GM20431 (cell line): ENCODE data around the gene OR5B3.
"Not testable (repeated sequence)": the region's sequence is repeated elsewhere in the genome, so short reads cannot be mapped to it uniquely, and the experiment has no call there.

ENCODE experiments used
- in situ Hi-C: fragments of 300-500 bp; cut with MseI, MboI; formaldehyde crosslinking; loops from one replicate; pipeline ENCODE4 v1.15.0; 2020; ENCODE audit warnings: low sequenced_read_pairs; ENCODE audit not compliant: unreplicated experiment

The OR5B3 gene

DNA sequence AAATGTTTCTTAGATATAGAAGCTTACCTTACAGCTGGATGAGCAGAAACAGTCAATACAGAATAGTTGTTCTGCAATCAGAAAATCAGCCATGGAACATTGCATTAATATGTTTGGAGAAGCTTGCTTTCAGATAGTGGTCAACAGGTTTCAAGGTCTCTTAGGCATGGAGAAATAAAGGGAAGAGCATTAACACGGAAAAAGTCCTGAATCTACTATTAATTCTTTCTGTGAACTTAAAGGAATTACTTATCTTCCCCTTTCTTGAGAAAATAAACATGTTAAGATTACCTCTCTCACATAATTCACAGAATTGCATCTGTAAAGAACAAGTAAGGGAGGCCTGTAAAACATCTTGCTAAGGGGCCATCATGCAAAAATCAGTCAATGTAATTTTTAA, at the start of gene OR5B3:
Gene OR5B3 (minus strand): TSS at position 101 of the 400 bp plus-strand sequence. CDS start 3,465 bp downstream, outside the sequence.
- in situ Hi-C loops: no loop called here

DNA sequence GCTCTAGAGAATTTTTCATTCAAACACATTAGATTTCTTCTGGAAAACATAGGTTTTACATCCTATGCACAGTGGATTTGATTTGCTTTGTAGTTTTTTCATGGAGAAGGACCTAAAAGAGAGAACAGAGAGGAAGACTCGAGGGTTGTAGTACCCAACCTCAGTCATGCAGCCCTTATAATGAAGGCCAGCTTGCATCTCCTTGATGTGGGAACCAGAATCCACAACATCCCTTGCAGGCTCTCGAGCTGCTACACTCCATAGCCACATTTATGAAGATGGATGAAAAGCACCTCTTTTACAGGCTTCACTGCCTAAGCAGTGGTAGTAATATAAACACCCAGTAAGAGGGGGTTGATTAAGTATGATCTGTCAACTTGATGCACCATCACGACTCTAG, 44.9 kb upstream of the OR5B3 start:
- in situ Hi-C loops: no loop called here

DNA sequence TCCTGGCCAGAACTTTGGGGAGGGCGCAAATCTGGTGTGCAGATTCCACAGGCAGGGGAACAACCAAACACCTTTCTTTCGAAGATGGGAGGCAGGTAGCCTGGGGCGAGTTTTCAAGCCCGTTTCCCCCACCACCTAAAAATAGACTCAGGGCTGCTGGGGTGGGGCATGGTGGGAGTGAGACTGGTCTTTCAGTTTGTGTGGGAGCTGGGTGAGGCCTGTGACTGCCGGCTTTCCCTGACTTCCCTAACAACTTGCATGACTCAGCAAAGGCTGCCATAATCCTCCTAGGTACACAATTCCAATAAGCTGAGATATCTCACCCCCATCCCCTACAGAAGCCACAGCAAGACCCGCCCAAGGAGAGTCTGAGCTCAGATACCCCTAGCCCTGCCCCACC, 39.6 kb upstream of the OR5B3 start:
- in situ Hi-C loops: no loop called here

DNA sequence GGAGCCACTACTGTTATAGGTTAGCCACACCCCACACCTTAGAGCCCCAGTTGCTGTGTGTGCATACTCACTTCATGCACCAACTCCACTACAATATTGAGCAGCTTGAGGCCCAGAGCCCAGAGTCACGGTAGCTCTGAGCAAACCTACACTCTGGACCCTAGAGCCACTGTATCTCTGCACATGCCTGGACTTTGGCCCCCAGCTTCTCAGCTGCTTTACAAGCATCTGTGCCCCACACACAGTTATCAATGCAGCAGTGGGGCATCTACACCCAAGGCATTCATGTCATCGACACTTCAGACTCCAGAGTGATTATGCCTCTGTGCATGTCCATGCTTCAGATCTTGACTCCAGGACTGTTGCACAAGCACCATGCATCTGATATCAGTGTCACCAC, 37.6 kb upstream of the OR5B3 start:
- in situ Hi-C loops: no loop called here

DNA sequence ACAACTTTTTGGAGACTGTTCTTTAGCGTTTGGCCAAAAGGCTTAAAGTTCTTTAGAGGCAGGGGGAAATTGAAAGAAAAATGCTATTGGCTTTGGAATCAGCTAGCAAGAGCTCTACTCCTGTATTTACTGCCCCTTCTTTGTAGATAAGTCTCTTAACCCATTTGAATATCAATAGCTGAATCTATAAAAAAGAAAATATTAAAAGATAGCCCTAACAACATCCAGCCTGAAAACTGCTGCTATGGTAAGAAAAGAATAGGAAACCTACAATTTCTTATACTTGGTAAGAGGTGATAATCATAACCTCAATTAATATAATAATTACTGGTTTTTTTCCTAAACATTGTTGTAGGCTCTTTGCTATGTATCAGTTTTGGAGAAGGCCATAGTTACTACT, 35.5 kb upstream of the OR5B3 start, which contains the start of gene OR5B12:
Gene OR5B12 (minus strand): TSS at position 101 of the 400 bp plus-strand sequence. CDS start 2,085 bp downstream, outside the sequence.
- in situ Hi-C loops: no loop called here

DNA sequence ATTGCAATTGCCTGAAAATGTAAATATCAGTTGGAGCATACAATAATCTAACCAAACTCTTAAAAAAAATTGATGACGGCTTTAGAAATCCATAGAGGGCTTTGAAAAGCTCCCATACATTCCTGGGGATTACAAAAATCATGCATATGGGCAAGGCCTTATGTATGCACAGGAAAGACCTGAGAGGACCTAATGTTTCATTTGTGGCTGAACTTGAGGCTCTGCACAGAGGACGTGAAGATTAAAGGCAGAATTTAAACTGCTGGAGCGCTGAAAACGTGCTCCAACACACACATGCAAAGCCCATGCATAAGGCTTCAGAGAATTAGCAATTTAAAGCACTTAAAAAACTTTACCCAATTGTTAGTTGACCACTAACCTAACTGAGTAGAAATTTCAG, 31.8 kb upstream of the OR5B3 start:
- in situ Hi-C loops: no loop called here

DNA sequence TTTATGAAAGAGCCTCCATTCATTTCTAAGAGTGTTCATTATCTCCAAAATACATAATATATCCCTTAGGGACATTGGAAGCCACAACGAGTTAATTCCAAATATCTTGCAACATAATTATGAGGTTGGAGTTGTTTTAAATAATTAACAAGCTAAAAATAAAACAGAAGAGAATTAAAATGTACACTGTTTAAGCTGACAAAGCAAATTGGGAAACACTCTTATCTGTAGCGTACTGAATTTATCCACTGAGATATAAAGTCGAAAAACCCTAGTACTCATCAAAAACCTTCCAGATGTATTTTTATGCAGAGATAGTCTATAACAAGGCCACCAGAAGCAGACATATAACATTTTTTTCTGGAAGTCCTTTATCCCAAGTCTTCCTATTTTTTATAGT, 27.5 kb upstream of the OR5B3 start:
- in situ Hi-C loops: no loop called here

DNA sequence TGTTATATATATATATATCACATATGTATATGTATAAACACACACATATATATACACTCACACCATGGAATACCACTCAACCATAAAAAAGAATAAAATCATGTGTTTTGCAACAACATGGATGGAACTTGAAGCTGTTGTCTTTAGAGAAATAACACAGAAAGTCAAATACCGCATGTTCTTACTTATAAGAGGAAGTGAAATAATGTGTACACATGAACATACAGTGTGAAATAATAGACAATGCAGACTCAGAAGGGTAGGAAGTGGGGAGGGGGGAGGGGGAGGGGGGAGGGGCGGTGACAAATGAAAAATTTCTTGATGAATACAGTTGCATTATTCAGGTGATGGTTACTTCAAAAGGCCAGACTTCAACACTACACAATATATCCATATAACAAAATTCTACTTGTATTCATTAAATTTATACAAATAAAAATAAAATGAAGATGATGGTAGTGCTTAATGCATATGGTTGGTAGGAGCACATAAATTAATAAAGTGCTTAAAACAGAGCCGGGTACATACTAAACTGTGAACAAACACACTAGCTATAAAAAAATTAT, 27.0 kb upstream of the OR5B3 start:
- in situ Hi-C loops: no loop called here

DNA sequence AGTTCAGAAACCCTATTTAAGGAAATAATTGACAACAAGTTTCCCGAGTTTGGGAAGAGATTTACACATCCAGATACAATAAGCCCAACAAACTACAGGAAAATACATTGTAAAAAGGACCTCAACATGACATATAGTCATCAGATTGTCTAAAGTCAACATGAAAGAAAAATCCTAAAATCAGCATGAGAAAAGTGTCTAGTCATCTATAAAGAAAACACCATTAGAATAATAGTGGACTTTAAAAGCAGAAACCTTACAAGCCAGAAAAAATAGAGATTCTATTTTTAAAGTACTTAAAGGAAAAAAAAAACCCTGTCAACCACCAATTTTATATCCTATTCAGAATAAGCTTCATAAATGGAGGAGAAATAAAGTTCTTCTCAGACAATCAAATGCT, 22.6 kb upstream of the OR5B3 start:
- in situ Hi-C loops: no loop called here

DNA sequence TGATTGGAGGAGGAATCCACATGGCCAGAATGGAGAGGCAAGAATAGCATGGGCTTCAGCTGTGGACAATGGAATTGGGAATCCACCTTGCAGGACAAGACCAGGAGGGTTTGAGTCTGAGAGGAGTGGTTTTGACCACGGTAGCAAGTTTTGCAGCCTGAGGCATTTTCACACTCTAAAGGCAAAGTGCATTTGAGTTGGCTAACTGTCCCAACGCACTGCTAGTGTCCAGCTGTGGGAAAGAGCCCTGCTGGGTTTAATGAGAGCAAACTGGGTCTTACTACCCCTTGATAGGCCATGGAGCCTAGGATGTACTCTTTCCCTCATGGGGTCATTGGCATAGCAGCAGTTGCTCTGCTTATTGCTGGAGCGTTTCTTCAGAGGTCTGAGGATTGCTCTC, 21.3 kb upstream of the OR5B3 start, which contains the start of gene OR5B2:
Gene OR5B2 (minus strand): TSS at position 101 of the 400 bp plus-strand sequence. CDS start 4,860 bp downstream, outside the sequence.
- in situ Hi-C loops: no loop called here

DNA sequence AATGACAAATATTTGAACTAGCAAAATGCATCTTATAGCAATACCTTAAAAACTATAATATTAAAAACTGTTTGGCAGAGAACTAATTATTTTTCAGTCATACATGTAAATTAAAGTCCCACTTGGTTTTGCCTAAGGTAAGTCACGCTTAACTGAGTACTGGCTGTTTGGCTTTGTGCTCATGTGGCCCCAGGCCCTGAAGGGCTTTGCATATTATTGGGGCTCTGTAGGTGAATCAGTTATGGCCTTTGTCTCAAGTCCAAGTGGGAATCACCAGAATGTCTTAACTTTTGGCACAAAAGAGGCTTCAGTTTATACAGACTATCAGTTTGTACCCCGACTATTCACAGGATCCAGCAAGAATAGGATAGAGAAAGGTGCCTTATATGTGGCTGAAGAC, 7.1 kb downstream of the OR5B3 start:
- in situ Hi-C loops: not testable (repeated sequence)

DNA sequence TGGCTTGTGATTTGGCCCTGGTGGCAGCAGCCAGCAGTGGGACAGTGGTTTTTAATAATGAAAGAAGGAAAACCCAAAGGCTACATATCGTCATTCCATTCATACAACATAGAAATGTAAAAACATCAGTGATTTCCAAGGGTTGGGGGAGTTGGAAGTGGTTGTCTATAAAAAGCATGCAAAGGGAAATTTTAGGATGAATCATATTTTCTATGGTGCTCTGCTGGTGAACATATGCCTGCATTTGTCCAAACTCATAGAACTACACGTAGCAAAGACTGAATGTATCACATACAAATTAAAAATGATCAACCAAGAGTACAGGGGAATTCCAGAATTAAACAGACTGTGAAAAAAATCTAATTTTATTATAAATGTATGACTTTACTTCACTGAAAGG, 11.1 kb downstream of the OR5B3 start:
- in situ Hi-C loops: no loop called here

DNA sequence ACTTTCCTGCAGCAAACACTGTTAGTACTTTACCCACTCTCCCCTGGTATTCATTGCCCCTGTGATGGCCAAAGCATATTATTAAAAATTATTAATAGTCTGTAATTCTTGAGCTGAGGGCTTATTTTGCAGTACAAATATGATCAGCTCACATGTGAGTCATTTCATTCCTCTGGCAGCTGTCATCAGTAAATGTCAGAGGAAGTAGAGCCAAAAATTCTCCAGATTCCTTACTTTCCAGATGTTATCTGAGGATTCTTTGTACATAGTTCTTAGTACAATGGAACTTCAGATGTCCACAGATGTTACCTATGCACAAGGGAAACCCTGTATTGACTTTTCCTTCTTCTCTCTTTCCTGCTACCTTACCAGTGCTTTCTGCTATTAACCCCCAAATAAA, 12.5 kb downstream of the OR5B3 start:
- in situ Hi-C loops: no loop called here

DNA sequence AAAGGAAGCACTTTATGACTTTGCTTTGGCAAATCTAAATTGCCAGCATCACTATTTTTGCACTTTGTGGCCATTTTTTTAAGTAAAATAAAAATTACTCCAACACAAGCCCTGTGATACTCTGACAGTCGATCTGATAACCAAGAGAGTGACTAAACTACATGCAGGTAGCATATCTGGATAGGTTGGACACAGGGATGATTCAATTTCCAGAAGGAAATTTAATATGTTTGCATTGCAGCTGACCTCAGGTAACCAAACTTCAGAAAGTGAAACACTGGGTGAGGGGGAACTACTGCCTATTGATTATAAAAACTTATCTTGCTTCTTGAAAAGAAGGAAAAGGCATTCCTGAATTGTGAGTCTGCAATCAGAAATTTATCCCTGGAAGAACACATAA, 13.9 kb downstream of the OR5B3 start:
- in situ Hi-C loops: no loop called here

DNA sequence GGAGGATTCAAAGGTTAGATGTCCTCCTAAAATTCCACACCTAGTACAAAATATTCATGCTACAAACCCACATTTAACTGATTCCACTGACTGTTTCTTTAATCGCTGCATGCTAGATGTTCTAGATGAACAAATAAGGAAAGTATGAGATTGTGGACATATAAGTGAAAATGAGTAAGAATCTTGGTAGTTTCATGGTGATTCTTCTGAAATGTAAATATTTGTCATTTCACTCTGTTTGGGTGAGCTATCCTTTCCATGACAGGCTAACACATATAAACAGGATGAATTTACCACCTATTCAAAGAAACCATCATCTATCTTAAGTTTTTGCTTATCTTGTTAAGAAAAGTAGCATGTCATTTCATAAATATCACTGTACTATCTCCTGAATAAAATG, 14.8 kb downstream of the OR5B3 start:
- in situ Hi-C loops: no loop called here

DNA sequence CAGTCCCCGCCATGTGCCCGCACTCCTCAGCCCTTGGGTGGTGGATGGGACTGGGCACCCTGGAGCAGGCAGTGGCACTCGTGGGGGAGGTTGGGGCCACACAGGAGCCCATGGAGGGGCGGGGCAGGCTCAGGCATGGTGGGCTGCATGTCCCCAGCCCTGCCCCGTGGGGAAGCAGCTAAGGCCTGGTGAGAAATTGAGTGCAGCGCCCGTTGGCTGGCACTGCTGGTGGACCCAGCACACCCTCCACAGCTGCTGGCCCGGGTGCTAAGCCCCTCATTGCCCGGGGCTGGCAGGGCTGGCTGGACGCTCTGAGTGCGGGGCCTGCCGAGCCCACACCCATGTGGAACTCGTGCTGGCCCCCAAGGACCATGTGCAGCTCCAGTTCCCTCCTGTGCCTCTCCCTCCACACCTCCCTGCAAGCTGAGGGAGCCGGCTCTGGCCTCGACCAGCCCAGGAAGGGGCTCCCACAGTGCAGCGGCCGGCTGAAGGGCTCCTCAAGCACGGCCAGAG, 16.1 kb downstream of the OR5B3 start:
- in situ Hi-C loops: no loop called here

DNA sequence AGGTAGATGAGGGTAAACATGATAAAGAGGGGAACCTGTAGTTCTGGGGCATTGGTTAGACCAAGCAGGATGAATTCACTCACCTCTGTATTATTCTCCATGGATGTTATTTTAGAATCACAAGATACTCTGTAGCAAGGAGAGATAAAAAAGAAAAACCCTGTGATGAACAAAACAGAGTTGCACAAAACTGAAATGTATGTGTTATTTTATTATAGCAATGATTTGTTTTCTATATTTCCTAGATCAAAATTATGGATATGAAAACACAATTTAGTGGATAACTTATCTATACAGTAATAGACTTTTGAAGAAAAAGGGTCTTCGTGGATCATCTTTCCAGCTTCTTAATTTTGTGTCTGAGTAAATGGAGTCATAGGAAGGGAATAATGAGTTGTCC, 47.7 kb downstream of the OR5B3 start, which contains the start of gene OR5B17:
Gene OR5B17 (minus strand): TSS at position 101 of the 400 bp plus-strand sequence. CDS start 0 bp downstream, at position 101.
- in situ Hi-C loops: no loop called here

DNA sequence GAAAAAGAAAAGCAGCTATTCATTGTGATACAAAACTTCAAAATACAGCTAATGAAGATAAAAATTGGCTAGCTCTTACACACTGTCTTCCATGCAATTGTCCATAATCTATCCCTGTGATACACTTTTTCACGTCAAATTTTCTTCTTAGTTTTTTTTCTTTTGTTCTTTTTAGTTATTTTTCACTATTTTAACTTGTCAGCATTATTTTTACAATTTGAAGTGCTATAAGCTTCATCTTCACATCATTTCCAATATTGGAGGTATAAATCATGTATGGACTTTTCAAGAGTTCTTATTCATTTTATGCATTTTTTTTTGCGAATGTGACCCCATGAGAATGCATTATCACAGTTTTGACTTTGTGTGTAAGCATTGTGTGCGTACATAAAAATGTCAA, 51.9 kb downstream of the OR5B3 start:
- in situ Hi-C loops: no loop called here
